IMR-90 (cell line): ENCODE measurements around the gene HES6. TPM values are rescaled to one million over a fixed set of nuclear protein-coding genes. Genes with fewer than 3 reads are reported as not detected.

Experiments used
- ATAC-seq: fragments of 200-7000 bp; cut with Tn5 transposase; 2 replicates; pipeline ENCODE4 v1.9.1; 2020; ENCODE audit warnings: low read depth, mild to moderate bottlenecking, moderate library complexity
- BruUV-seq: library from RNA; stranded (reverse); fragments of 400-500 nt; replicated peaks from 2 replicates; lab custom pipeline; 2021; lab: Mats Ljungman, UMichigan
- CTCF ChIA-PET: fragments of 300-600 bp; formaldehyde crosslinking; extraction: SDS; loops from one replicate; lab custom pipeline; 2021; ENCODE audit warnings: antibody characterized with exemption; lab: Yijun Ruan, JAX
- POLR2A ChIA-PET: fragments of 300-600 bp; sonication (Branson Sonifier 250); formaldehyde crosslinking; loops from one replicate; lab custom pipeline; 2022; ENCODE audit warnings: antibody characterized with exemption; ENCODE audit not compliant: unreplicated experiment; lab: Charles Lee
- DNase-seq: peaks from one replicate; pipeline ENCODE4 v3.0.0; 2013
- H2AFZ ChIP-seq: replicated peaks from 2 replicates; pipeline ENCODE3; 2013; ENCODE audit warnings: low read length, mild to moderate bottlenecking; ENCODE audit not compliant: poor library complexity
- H2AK5ac ChIP-seq: 2 replicates; pipeline ENCODE4 v1.6.1; 2013; ENCODE audit warnings: low read depth, low read length, inconsistent platforms
- H2AK9ac ChIP-seq: replicated peaks from 2 replicates; pipeline ENCODE3; 2013; ENCODE audit warnings: mild to moderate bottlenecking, low read depth, low read length, moderate library complexity; ENCODE audit not compliant: poor library complexity
- H2BK120ac ChIP-seq: 2 replicates; pipeline ENCODE4 v1.6.1; 2013; ENCODE audit warnings: low read depth, low read length, inconsistent platforms
- H2BK15ac ChIP-seq: 3 replicates; pipeline ENCODE4 v1.6.1; 2013; ENCODE audit warnings: low read depth, low read length, inconsistent platforms
- H2BK20ac ChIP-seq: 2 replicates; pipeline ENCODE4 v1.6.1; 2013; ENCODE audit warnings: low read depth, mild to moderate bottlenecking, inconsistent platforms, low read length, moderate library complexity
- H2BK5ac ChIP-seq: 2 replicates; pipeline ENCODE4 v1.6.1; 2013; ENCODE audit warnings: mild to moderate bottlenecking, low read depth, low read length, inconsistent platforms; ENCODE audit not compliant: poor library complexity, severe bottlenecking
- H3K14ac ChIP-seq: replicated peaks from 2 replicates; pipeline ENCODE4 v1.6.1; 2013; ENCODE audit warnings: low read depth, low read length, inconsistent platforms
- H3K18ac ChIP-seq: 2 replicates; pipeline ENCODE4 v1.6.1; 2013; ENCODE audit warnings: low read depth, low read length, control low read depth
- H3K23ac ChIP-seq: 2 replicates; pipeline ENCODE4 v1.6.1; 2013; ENCODE audit warnings: low read depth, low read length, inconsistent platforms
- H3K27ac ChIP-seq: 2 replicates; pipeline ENCODE4 v1.5.1; 2013; ENCODE audit warnings: mild to moderate bottlenecking, control low read depth, low read length; ENCODE audit not compliant: insufficient read depth
- H3K27me3 ChIP-seq: 2 replicates; pipeline ENCODE4 v1.6.1; 2013; ENCODE audit warnings: low read length; ENCODE audit not compliant: control insufficient read depth, insufficient read depth
- H3K36me3 ChIP-seq: 2 replicates; pipeline ENCODE4 v1.6.1; 2013; ENCODE audit warnings: low read length, mixed read lengths; ENCODE audit not compliant: control insufficient read depth, insufficient read depth
- H3K4ac ChIP-seq: 2 replicates; pipeline ENCODE4 v1.6.1; 2013; ENCODE audit warnings: low read depth, low read length, inconsistent platforms
- H3K4me1 ChIP-seq: 2 replicates; pipeline ENCODE4 v1.6.1; 2013; ENCODE audit warnings: low read length, mixed read lengths; ENCODE audit not compliant: control insufficient read depth, insufficient read depth
- H3K4me2 ChIP-seq: 2 replicates; pipeline ENCODE4 v1.6.1; 2013; ENCODE audit warnings: low read depth, mild to moderate bottlenecking, control low read depth, low read length, moderate library complexity
- H3K4me3 ChIP-seq: 2 replicates; pipeline ENCODE4 v1.5.1; 2013; ENCODE audit warnings: low read depth, mild to moderate bottlenecking, control low read depth, low read length, moderate library complexity; ENCODE audit not compliant: insufficient read depth
- H3K56ac ChIP-seq: 2 replicates; pipeline ENCODE4 v1.6.1; 2013; ENCODE audit warnings: low read length, inconsistent platforms; ENCODE audit not compliant: insufficient read depth; ENCODE audit errors: extremely low read depth
- H3K79me1 ChIP-seq, 2 experiments: 2 replicates each; pipeline ENCODE4 v1.6.1; 2013; ENCODE audit warnings: low read length in 2 of 2, inconsistent platforms in 1 of 2, low read depth in 1 of 2
- H3K9ac ChIP-seq: 2 replicates; pipeline ENCODE4 v1.6.1; 2013; ENCODE audit warnings: low read depth, low read length, control low read depth
- H3K9me1 ChIP-seq: 2 replicates; pipeline ENCODE4 v1.6.1; 2013; ENCODE audit warnings: low read length, inconsistent platforms; ENCODE audit not compliant: insufficient read depth
- H3K9me3 ChIP-seq: 2 replicates; pipeline ENCODE4 v1.6.1; 2013; ENCODE audit warnings: low read length; ENCODE audit not compliant: control insufficient read depth, insufficient read depth
- H4K20me1 ChIP-seq: 2 replicates; pipeline ENCODE4 v1.6.1; 2013; ENCODE audit warnings: low read length, inconsistent platforms; ENCODE audit not compliant: insufficient read depth
- H4K5ac ChIP-seq: 2 replicates; pipeline ENCODE4 v1.6.1; 2013; ENCODE audit warnings: mild to moderate bottlenecking, low read depth, low read length, control low read depth
- H4K8ac ChIP-seq, 2 experiments: 2 replicates each; pipeline ENCODE4 v1.6.1; 2013; ENCODE audit warnings: low read depth in 2 of 2, low read length in 2 of 2, control low read depth in 1 of 2, inconsistent platforms in 1 of 2
- H4K91ac ChIP-seq: 2 replicates; pipeline ENCODE4 v1.6.1; 2013; ENCODE audit warnings: low read depth, low read length, inconsistent platforms; ENCODE audit not compliant: insufficient read depth
- CEBPB ChIP-seq: IDR thresholded peaks from 2 replicates; pipeline ENCODE4 v1.6.1; 2012; ENCODE audit warnings: low read depth, low read length, improper control_type of control experiment
- FOS ChIP-seq: fragments of 150-350 bp; IDR thresholded peaks from 2 replicates; pipeline ENCODE4 v1.6.1; 2016; ENCODE audit warnings: low read depth, low read length
- RCOR1 ChIP-seq: IDR thresholded peaks from 2 replicates; pipeline ENCODE4 v1.6.1; 2012; ENCODE audit warnings: mild to moderate bottlenecking, low read length, improper control_type of control experiment; ENCODE audit not compliant: insufficient replicate concordance
- WGBS, 2 experiments: methylation state at CpG; one replicate each; pipeline versions ENCODE4 v1.1.5 to v1.1.7; 2013; ENCODE audit warnings: missing lambda C conversion rate in 2 of 2; ENCODE audit not compliant: insufficient read length in 1 of 2; ENCODE audit errors: extremely low coverage in 2 of 2; 5-methylcytosine and 5-hydroxymethylcytosine counted together
- dilution Hi-C: fragments of 300-500 bp; cut with HindIII; formaldehyde crosslinking; loops from one replicate; pipeline ENCODE4 v1.14.3; 2018; ENCODE audit warnings: low sequenced_read_pairs; ENCODE audit not compliant: unreplicated experiment
- in situ Hi-C: fragments of 300-500 bp; cut with MboI; formaldehyde crosslinking; loops from 3 replicates; pipeline ENCODE4 v1.14.3; 2019; ENCODE audit warnings: low sequenced_read_pairs, inconsistent platforms, mixed read lengths
- intact Hi-C: fragments of 100-400 bp; cut with micrococcal nuclease; formaldehyde crosslinking; loops from 2 replicates; pipeline ENCODE4 v1.10.0; 2022
- polyA plus RNA-seq, 3 experiments: library from polyadenylated mRNA; depleted of rRNA; stranded (reverse); fragments of >200 nt; gene quantifications; 2 replicates each; pipeline ENCODE4 v1.2.3, GENCODE V29; 2012; ENCODE audit warnings: low replicate concordance in 1 of 3
- total RNA-seq: library from RNA; depleted of rRNA; stranded (reverse); fragments of >200 nt; gene quantifications from 2 replicates; pipeline ENCODE4 v1.2.3, GENCODE V29; 2012

Gene HES6
- total and polyA plus RNA-seq, 2 of the 4 experiments (the other 2 are of a cell fraction): 1.3 to 3.3 TPM

GRCh38 chr2:238251331-238251730, 11.5 kb upstream of the HES6 start:
- no peak overlapping the region for H2BK120ac ChIP-seq
- no peaks in the 10 kb centered on the region for H3K9me1 ChIP-seq
- no peak overlapping the region for H3K4me2 ChIP-seq
- H2AFZ ChIP-seq: no peak overlapping the region
- no peak overlapping the region for H2BK15ac ChIP-seq
- H2BK20ac ChIP-seq: no peak overlapping the region
- H4K91ac ChIP-seq: no peak overlapping the region
- H3K18ac ChIP-seq: no peak overlapping the region
- H3K4ac ChIP-seq: no peak overlapping the region
- no peaks in the 10 kb centered on the region for H3K27me3 ChIP-seq
- H3K9ac ChIP-seq: no peak overlapping the region
- H3K9me3 ChIP-seq: no peaks in the 10 kb centered on the region
- no peak overlapping the region for H4K5ac ChIP-seq
- H3K14ac ChIP-seq: no peak overlapping the region
- no peak for DNase-seq
- no peaks in the 10 kb centered on the region for H4K20me1 ChIP-seq
- dilution Hi-C loops (no loop called here), intact Hi-C loops (no loop called here), in situ Hi-C loops (no loop called here)
- no peak for ATAC-seq
- TF ChIP-seq FOS (no peak), CEBPB (no peak), RCOR1 (no peak)
- CTCF ChIA-PET: interaction anchor here (2.8 kb wide), 1 partner anchor 12 kb away, joined by 9 read pairs; no protein-coding TSS in a partner anchor
- POLR2A ChIA-PET: no interaction called here
- H3K4me1 ChIP-seq: no peaks in the 10 kb centered on the region
- no peak overlapping the region for H2AK9ac ChIP-seq
- H2BK5ac ChIP-seq: no peak overlapping the region
- H3K23ac ChIP-seq: no peak overlapping the region
- H3K36me3 ChIP-seq: peaks cover 21% of the 10 kb centered on the region
- BruUV-seq: no TSS peak
- no peaks in the 10 kb centered on the region for H3K79me1 ChIP-seq
- H2AK5ac ChIP-seq: no peak overlapping the region
- no peak overlapping the region for H3K4me3 ChIP-seq
- H3K56ac ChIP-seq: no peak overlapping the region
- WGBS, 2 experiments: 96% methylated on average over 5 of the region's 12 CpGs; no CpG with 5 or more reads in 1 of the 2 experiments
- H3K27ac ChIP-seq: no peak overlapping the region
- no peak overlapping the region for H4K8ac ChIP-seq
